ENCODE data around the gene HNRNPLL. TPM values are rescaled to one million over a fixed set of nuclear protein-coding genes. Genes with fewer than 3 reads are reported as not detected.

HNRNPLL gene
- total and polyA plus RNA-seq, 2 of the 13 experiments (the other 11 are each of a cell fraction or from before 2014, with no cell fraction given) = 49.4 to 103 TPM

GRCh38 chr2:38529208-38529607, 73.5 kb downstream of the HNRNPLL start (continued):
- TF ChIP-seq FOXJ3 (CRISPR knock-in tag; IDR thresholded peaks at IDR 0.05; ENCODE audit: borderline replicate concordance) (no peak), MBNL3 (CRISPR knock-in tag; conservative IDR thresholded peaks at IDR 0.05) (no peak), ZNF232 (CRISPR knock-in tag; IDR thresholded peaks at IDR 0.05; ENCODE audit: borderline replicate concordance) (no peak), ZNF512 (CRISPR knock-in tag; IDR thresholded peaks at IDR 0.05) (no peak), MYC (CRISPR knock-in tag; IDR thresholded peaks at IDR 0.05; ENCODE audit: borderline replicate concordance) (no peak), MIXL1 (CRISPR knock-in tag; IDR thresholded peaks at IDR 0.05) (no peak), ZNF7 (CRISPR knock-in tag; IDR thresholded peaks at IDR 0.05) (no peak), ZNF547 (CRISPR knock-in tag; IDR thresholded peaks at IDR 0.05) (no peak), ZBTB33 (CRISPR knock-in tag; IDR thresholded peaks at IDR 0.05) (peak; percentile 68), ZNF251 (CRISPR knock-in tag; IDR thresholded peaks at IDR 0.05) (no peak), ZNF777 (CRISPR knock-in tag; IDR thresholded peaks at IDR 0.05) (no peak), EHMT2 (IDR thresholded peaks at IDR 0.05; ENCODE audit: borderline replicate concordance, low read depth, low read length) (no peak), PREB (CRISPR knock-in tag; IDR thresholded peaks at IDR 0.05) (no peak), ZKSCAN8 (CRISPR knock-in tag; IDR thresholded peaks at IDR 0.05; ENCODE audit: borderline replicate concordance) (no peak), ZNF780A (CRISPR knock-in tag; IDR thresholded peaks at IDR 0.05) (no peak), ZNF136 (CRISPR knock-in tag; IDR thresholded peaks at IDR 0.05; ENCODE audit: low read depth) (no peak), KLF6 (CRISPR knock-in tag; IDR thresholded peaks at IDR 0.05) (no peak), GTF3A (CRISPR knock-in tag; conservative IDR thresholded peaks at IDR 0.05) (no peak), NFIC (IDR thresholded peaks at IDR 0.05; ENCODE audit: low read length) (no peak), ZNF12 (CRISPR knock-in tag; IDR thresholded peaks at IDR 0.05) (no peak)
- TF ChIP-seq, protein P1, sequence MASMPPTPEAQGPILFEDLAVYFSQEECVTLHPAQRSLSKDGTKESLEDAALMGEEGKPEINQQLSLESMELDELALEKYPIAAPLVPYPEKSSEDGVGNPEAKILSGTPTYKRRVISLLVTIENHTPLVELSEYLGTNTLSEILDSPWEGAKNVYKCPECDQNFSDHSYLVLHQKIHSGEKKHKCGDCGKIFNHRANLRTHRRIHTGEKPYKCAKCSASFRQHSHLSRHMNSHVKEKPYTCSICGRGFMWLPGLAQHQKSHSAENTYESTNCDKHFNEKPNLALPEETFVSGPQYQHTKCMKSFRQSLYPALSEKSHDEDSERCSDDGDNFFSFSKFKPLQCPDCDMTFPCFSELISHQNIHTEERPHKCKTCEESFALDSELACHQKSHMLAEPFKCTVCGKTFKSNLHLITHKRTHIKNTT (CRISPR knock-in tag; IDR thresholded peaks at IDR 0.05) = no peak
- TF ChIP-seq, protein P2, sequence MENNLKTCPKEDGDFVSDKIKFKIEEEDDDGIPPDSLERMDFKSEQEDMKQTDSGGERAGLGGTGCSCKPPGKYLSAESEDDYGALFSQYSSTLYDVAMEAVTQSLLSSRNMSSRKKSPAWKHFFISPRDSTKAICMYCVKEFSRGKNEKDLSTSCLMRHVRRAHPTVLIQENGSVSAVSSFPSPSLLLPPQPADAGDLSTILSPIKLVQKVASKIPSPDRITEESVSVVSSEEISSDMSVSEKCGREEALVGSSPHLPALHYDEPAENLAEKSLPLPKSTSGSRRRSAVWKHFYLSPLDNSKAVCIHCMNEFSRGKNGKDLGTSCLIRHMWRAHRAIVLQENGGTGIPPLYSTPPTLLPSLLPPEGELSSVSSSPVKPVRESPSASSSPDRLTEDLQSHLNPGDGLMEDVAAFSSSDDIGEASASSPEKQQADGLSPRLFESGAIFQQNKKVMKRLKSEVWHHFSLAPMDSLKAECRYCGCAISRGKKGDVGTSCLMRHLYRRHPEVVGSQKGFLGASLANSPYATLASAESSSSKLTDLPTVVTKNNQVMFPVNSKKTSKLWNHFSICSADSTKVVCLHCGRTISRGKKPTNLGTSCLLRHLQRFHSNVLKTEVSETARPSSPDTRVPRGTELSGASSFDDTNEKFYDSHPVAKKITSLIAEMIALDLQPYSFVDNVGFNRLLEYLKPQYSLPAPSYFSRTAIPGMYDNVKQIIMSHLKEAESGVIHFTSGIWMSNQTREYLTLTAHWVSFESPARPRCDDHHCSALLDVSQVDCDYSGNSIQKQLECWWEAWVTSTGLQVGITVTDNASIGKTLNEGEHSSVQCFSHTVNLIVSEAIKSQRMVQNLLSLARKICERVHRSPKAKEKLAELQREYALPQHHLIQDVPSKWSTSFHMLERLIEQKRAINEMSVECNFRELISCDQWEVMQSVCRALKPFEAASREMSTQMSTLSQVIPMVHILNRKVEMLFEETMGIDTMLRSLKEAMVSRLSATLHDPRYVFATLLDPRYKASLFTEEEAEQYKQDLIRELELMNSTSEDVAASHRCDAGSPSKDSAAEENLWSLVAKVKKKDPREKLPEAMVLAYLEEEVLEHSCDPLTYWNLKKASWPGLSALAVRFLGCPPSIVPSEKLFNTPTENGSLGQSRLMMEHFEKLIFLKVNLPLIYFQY (CRISPR knock-in tag; IDR thresholded peaks at IDR 0.05; ENCODE audit: borderline replicate concordance) = no peak
